Esophagus (tissue), 2 donors: Measurements from ENCODE around the gene FREM3. TPM values are rescaled to one million over a fixed set of nuclear protein-coding genes. Genes with fewer than 3 reads are reported as not detected.

Experiments
- H3K27ac ChIP-seq, 2 donors: one replicate each; pipeline ENCODE4 v1.5.1; 2013; ENCODE audit warnings: low read depth in 2 of 2, mild to moderate bottlenecking in 2 of 2, inconsistent platforms in 1 of 2, low read length in 1 of 2, moderate library complexity in 1 of 2
- H3K27me3 ChIP-seq, 2 donors: one replicate each; pipeline ENCODE4 v1.6.1; 2013; ENCODE audit warnings: low read length in 2 of 2, control low read depth in 1 of 2, mild to moderate bottlenecking in 1 of 2; ENCODE audit not compliant: insufficient read depth in 2 of 2, control insufficient read depth in 1 of 2
- H3K36me3 ChIP-seq, 2 donors: one replicate each; pipeline ENCODE4 v1.6.1; 2013; ENCODE audit warnings: low read length in 1 of 2; ENCODE audit not compliant: control insufficient read depth in 2 of 2, insufficient read depth in 2 of 2
- H3K4me1 ChIP-seq, 2 donors: one replicate each; pipeline ENCODE4 v1.6.1; 2013; ENCODE audit warnings: low read length in 1 of 2; ENCODE audit not compliant: control insufficient read depth in 2 of 2, insufficient read depth in 2 of 2
- H3K4me3 ChIP-seq, 2 donors: one replicate each; pipeline ENCODE4 v1.5.1; 2013; ENCODE audit warnings: low read length in 2 of 2, mild to moderate bottlenecking in 2 of 2, low read depth in 1 of 2, moderate library complexity in 1 of 2
- H3K9me3 ChIP-seq, 2 donors: one replicate each; pipeline ENCODE4 v1.6.1; 2013; ENCODE audit warnings: mild to moderate bottlenecking in 2 of 2, low read depth in 1 of 2, low read length in 1 of 2, moderate library complexity in 1 of 2; ENCODE audit not compliant: control insufficient read depth in 2 of 2, insufficient read depth in 1 of 2
- WGBS, 2 donors: extraction: QIAGEN DNeasy Blood & Tissue Kit; methylation state at CpG; one replicate each; pipeline ENCODE4 v1.1.7; 2013; 5-methylcytosine and 5-hydroxymethylcytosine counted together
- polyA plus RNA-seq, 2 donors: library from polyadenylated mRNA; stranded (reverse); fragments of 200-250 nt; gene quantifications; one replicate each; pipeline ENCODE4 v1.2.3, GENCODE V29; 2013
- donor health status: healthy with polysubstance abuse.
- donor health status: Bipolar disorder and iron deficiency.

FREM3 gene
- polyA plus RNA-seq, 2 donors = not detected

DNA sequence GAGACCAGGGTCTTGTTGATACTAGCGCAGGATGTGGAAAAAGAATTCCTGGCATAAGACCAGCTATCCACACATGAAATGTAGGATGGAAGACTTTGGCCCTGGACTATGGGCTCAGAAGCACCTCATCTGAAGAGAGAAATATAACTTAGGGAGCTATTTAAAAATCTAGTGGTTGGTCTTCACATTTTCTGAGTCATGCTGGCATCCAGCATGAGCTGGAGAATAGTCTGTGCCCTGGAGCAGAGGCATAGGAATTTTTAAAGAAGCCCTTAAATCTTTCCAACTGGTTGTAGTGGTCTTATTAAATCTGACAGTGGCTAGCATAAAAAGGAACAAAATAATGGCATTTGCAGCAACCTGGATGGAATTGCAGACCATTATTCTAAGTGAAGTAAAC lies 100.6 kb downstream of the FREM3 start:
- H3K4me1 ChIP-seq = no peaks in the 10 kb centered on the region
- WGBS, 2 donors = 96 to 100% methylated on average over 1 of the region's 1 CpG
- H3K36me3 ChIP-seq = no peaks in the 10 kb centered on the region
- no peaks in the 10 kb centered on the region for H3K27me3 ChIP-seq
- H3K4me3 ChIP-seq = no peak overlapping the region
- H3K9me3 ChIP-seq = no peaks in the 10 kb centered on the region
- no peak overlapping the region for H3K27ac ChIP-seq

DNA sequence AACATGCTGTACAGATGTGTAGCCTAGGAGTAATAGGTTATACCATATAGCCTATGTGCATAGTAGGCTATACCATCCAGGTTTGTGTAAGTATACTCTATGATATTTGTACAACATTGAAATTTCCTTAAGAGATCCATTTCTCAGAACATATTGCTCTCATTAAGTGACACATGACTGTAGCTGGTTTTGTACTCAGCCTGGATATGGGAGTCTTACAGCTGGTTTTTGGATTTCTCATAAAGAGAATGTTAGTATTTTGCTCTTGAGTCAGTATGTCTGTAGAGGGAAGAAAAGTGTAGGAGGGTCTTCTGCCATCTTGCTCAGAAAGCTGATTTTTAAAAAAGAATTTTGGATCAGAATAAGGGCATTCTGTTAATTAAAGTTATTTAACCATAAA lies 101.7 kb downstream of the FREM3 start:
- Histone ChIP-seq H3K36me3 (no peaks in the 10 kb centered on the region), H3K27me3 (no peaks in the 10 kb centered on the region), H3K9me3 (no peaks in the 10 kb centered on the region)

DNA sequence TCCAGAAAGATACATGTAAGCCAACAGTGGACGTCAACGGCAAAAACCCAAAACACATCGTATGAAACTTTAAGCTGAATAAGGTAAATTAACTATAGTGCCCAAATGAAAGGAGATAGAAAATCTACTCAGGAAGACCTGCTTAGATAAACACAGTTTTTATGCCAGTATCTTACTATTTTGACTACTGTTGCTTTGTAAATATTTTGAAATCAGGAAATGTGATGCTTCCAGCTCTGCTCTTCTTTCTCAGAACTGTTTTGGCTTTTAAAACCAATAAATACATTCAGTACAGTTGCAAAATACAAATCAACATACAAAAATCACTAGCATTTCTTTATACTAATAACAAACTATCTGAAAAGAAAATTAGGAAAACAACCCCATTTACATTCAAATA lies 103.2 kb downstream of the FREM3 start:
- H3K36me3 ChIP-seq = no peaks in the 10 kb centered on the region
- WGBS, 2 donors = 87 to 91% methylated on average over 3 of the region's 3 CpGs
- no peaks in the 10 kb centered on the region for H3K27me3 ChIP-seq
- H3K4me1 ChIP-seq = no peaks in the 10 kb centered on the region
- no peak overlapping the region for H3K27ac ChIP-seq
- no peak overlapping the region for H3K4me3 ChIP-seq
- no peaks in the 10 kb centered on the region for H3K9me3 ChIP-seq

More for the DNA sequence above, 101.7 kb downstream of the FREM3 start:
- Histone ChIP-seq H3K27ac (no peak overlapping the region), H3K4me1 (no peaks in the 10 kb centered on the region), H3K4me3 (no peak overlapping the region)

DNA sequence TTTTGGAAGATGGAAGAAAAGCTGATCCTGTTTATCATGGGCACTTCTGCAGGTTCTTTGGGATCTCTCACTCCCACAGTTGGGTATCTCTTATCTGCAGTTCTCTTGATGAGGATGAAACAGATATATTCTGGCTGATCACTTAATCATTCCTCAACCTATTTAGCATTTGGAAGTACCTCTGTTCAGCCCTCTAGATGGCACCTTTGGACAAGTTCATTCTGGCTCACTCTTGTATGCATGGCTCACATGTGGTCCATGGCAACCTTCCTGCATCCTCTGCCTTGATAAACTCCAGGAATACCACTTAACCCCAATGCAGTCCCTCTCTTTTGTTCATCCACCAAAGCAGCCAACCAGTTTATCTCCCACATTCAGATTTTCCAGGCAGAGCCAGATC lies 112.8 kb downstream of the FREM3 start:
- no peak overlapping the region for H3K27ac ChIP-seq
- H3K9me3 ChIP-seq = no peaks in the 10 kb centered on the region
- no peaks in the 10 kb centered on the region for H3K4me1 ChIP-seq
- no peak overlapping the region for H3K4me3 ChIP-seq
- H3K27me3 ChIP-seq = no peaks in the 10 kb centered on the region
- H3K36me3 ChIP-seq = no peaks in the 10 kb centered on the region

GRCh38 chr4:143586080-143586479 lies 114.4 kb downstream of the FREM3 start:
- Histone ChIP-seq H3K27ac (no peak overlapping the region), H3K4me1 (no peaks in the 10 kb centered on the region), H3K9me3 (no peaks in the 10 kb centered on the region), H3K4me3 (no peak overlapping the region), H3K36me3 (no peaks in the 10 kb centered on the region), H3K27me3 (no peaks in the 10 kb centered on the region)

DNA sequence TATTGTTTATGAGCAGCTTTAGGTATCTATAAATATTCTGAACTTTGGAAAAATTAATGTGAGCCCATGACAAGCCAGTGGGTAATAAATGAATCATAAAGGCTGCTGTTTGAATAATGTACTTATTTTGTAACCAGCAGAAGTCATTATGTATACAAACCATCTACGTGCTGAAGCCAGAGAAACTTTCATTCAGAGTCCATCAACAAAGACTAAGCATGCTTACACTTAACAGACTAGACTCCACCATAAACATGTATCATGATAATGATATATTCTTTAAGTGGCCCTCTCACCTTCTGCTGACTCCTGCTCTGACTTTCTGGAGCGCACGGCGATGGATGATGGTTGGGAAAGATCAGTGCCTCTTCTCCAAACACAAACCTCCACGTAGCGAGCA lies 114.9 kb downstream of the FREM3 start:
- H3K27ac ChIP-seq = no peak overlapping the region
- H3K4me1 ChIP-seq = no peaks in the 10 kb centered on the region
- 84 to 90% methylated on average over 6 of the region's 6 CpGs for WGBS, 2 donors
- H3K36me3 ChIP-seq = no peaks in the 10 kb centered on the region
- no peaks in the 10 kb centered on the region for H3K9me3 ChIP-seq
- no peaks in the 10 kb centered on the region for H3K27me3 ChIP-seq
- no peak overlapping the region for H3K4me3 ChIP-seq

DNA sequence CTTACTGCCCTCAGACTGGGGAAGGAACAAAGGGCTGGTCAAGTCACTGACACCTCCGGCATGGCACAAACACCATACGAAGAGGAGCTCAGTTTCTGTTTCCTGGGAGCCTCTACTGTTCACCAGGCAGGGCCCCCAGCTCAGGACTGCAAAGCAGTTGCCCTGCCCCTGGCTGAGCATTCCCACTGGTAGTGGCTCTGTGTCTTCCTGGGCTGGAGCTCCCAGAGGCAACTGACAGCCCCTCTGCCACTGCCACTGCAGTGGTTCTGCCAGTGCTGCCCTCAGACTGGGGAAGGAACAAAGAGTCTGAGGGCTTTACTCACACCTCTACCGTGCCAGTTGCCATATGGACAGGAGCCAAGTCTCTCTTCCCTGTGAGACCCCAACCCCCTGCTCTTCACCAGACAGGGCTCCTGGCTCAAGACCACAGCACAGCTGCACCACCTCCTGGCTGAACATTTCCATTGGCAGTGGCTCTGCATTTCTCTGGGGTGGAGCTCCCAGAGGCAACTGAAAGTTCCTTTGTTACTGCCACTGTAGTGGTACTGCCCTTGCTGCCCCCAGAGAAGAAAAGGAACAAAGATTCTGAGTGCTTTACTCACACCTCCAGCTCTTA lies 119.0 kb downstream of the FREM3 start:
- WGBS, 2 donors = 72 to 79% methylated on average over 3 of the region's 3 CpGs
- Histone ChIP-seq H3K27me3 (no peaks in the 10 kb centered on the region), H3K27ac (no peak overlapping the region), H3K4me1 (no peaks in the 10 kb centered on the region), H3K4me3 (no peak overlapping the region), H3K9me3 (no peaks in the 10 kb centered on the region), H3K36me3 (no peaks in the 10 kb centered on the region)

DNA sequence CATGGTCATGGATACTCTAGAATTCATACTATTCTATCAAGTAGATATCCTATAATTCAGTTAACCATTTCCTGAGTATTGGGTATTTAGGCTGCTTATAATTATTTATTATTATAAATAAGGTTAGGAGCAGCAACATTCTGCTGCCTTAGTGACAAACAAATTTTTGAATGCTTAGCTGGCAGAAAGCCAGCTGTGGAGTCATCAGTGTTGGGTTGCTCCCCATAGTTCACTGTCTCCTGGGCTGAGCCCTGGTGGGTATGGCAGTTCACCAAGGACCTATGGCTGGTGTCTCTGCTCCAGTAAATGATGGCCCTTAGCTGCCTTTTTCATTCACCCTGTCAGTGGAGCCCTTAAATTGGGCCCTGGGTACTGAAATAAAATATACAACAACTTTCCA lies 125.1 kb downstream of the FREM3 start:
- Histone ChIP-seq H3K27me3 (no peaks in the 10 kb centered on the region), H3K4me3 (no peak overlapping the region), H3K27ac (no peak overlapping the region), H3K4me1 (no peaks in the 10 kb centered on the region), H3K36me3 (no peaks in the 10 kb centered on the region), H3K9me3 (no peaks in the 10 kb centered on the region)

DNA sequence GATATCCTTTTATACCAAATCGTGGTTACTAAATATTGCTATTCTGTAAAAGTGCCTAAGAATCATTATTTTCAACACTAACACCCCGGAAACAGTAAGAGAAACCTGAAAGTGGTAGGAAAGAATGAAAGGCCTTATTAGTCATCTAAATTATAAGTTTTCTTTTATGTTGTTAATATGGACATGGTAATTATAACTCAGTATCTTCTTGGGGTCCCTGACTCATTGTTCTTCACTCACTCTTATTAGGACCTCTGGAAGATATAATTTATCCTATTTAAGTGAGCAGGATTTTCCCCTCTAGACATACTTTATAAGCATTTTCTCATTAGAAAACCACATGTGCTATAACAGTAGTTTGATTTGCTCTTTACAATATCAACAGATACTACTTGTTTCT lies 136.0 kb downstream of the FREM3 start:
- H3K27ac ChIP-seq = no peak overlapping the region
- no peak overlapping the region for H3K4me3 ChIP-seq
- WGBS, 2 donors = 82 to 86% methylated on average over 2 of the region's 2 CpGs
- no peaks in the 10 kb centered on the region for H3K36me3 ChIP-seq
- H3K4me1 ChIP-seq = peaks cover 0 to 4% of the 10 kb centered on the region in 2 donors
- peaks cover 0 to 3% of the 10 kb centered on the region in 2 donors for H3K9me3 ChIP-seq
- H3K27me3 ChIP-seq = no peaks in the 10 kb centered on the region

GRCh38 chr4:143559757-143560147 lies 140.7 kb downstream of the FREM3 start:
- 45 to 52% methylated on average over 17 of the region's 17 CpGs for WGBS, 2 donors
- Histone ChIP-seq H3K9me3 (peaks cover 0 to 3% of the 10 kb centered on the region in 2 donors), H3K27ac (peak overlapping the region; percentile 6 to 76), H3K36me3 (no peaks in the 10 kb centered on the region), H3K4me1 (peaks cover 0 to 5% of the 10 kb centered on the region in 2 donors), H3K27me3 (no peaks in the 10 kb centered on the region), H3K4me3 (peak overlapping the region; percentile 51 to 73)
